Prostate gland (tissue), 2 donors: ENCODE data around the gene NCOA7. TPM values are rescaled to one million over a fixed set of nuclear protein-coding genes. Genes with fewer than 3 reads are reported as not detected.

Source experiments
- DNase-seq: peaks from one replicate; pipeline ENCODE4 v3.0.0-alpha.2; 2019; ENCODE audit warnings: low spot score
- H3K27ac ChIP-seq, 2 donors: fragments of 200-600 bp; sonication (generic); 2 replicates each; pipeline ENCODE4 v1.5.1; 2017 to 2019
- H3K27me3 ChIP-seq: fragments of 200-600 bp; sonication (generic); replicated peaks from 2 replicates; pipeline ENCODE4 v1.5.1; 2019; ENCODE audit not compliant: insufficient read depth
- H3K36me3 ChIP-seq, 2 donors: fragments of 200-600 bp; sonication (generic); 1 replicate in 1 of 2; 2 replicates in 1 of 2; pipeline versions ENCODE4 v1.5.1 to v1.8.1; 2017 to 2019
- H3K4me1 ChIP-seq: fragments of 200-600 bp; sonication (generic); replicated peaks from 2 replicates; pipeline ENCODE4 v1.5.1; 2019
- H3K4me3 ChIP-seq, 2 donors: fragments of 200-600 bp; sonication (generic); 2 replicates each; pipeline ENCODE4 v1.5.1; 2017 to 2019
- H3K9me3 ChIP-seq: fragments of 200-600 bp; sonication (generic); 2 replicates; pipeline ENCODE4 v1.5.1; 2017
- POLR2A ChIP-seq: fragments of 450-650 bp; IDR thresholded peaks from one replicate; pipeline ENCODE4 v1.6.1; 2016; ENCODE audit warnings: antibody characterized with exemption, mild to moderate bottlenecking
- POLR2AphosphoS5 ChIP-seq: sonication (generic); formaldehyde crosslinking; IDR thresholded peaks from one replicate; pipeline ENCODE4 v1.6.1; 2017; ENCODE audit warnings: antibody characterized with exemption
- WGBS: methylation state at CpG from one replicate; pipeline ENCODE4 v1.1.5; 2018; 5-methylcytosine and 5-hydroxymethylcytosine counted together
- intact Hi-C: fragments of 100-400 bp; cut with DNase I; formaldehyde crosslinking; loops from one replicate; pipeline ENCODE4 v1.14.2; 2022
- total RNA-seq, 2 donors: library from RNA; depleted of rRNA; stranded (reverse); fragments of >200 nt; gene quantifications; one replicate each; pipeline ENCODE4 v1.1.0, GENCODE V29; 2016
- TF ChIP-seq, protein P1 (sequence below), 4 experiments: fragments of 200-600 bp in 2 of 4; fragments of 450-650 bp in 2 of 4; sonication (generic) in 2 of 4; IDR thresholded peaks; 1 replicate in 3 of 4; 2 replicates in 1 of 4; pipeline ENCODE4 v1.5.1; 2016 to 2019; ENCODE audit warnings: antibody characterized with exemption in 4 of 4, mild to moderate bottlenecking in 2 of 4, moderate library complexity in 2 of 4

NCOA7 gene
- total RNA-seq, 2 donors from 2014 or later: 15.5 to 15.6 TPM

- WGBS: 77% methylated on average over 8 of the region's 8 CpGs
- no peaks in the 10 kb centered on the region for H3K36me3 ChIP-seq
- no peaks in the 10 kb centered on the region for H3K4me1 ChIP-seq
- no peaks in the 10 kb centered on the region for H3K9me3 ChIP-seq
- H3K4me3 ChIP-seq: no peak overlapping the region
- H3K27me3 ChIP-seq: no peaks in the 10 kb centered on the region
- TF ChIP-seq POLR2AphosphoS5: no peak
- TF ChIP-seq, protein P1, sequence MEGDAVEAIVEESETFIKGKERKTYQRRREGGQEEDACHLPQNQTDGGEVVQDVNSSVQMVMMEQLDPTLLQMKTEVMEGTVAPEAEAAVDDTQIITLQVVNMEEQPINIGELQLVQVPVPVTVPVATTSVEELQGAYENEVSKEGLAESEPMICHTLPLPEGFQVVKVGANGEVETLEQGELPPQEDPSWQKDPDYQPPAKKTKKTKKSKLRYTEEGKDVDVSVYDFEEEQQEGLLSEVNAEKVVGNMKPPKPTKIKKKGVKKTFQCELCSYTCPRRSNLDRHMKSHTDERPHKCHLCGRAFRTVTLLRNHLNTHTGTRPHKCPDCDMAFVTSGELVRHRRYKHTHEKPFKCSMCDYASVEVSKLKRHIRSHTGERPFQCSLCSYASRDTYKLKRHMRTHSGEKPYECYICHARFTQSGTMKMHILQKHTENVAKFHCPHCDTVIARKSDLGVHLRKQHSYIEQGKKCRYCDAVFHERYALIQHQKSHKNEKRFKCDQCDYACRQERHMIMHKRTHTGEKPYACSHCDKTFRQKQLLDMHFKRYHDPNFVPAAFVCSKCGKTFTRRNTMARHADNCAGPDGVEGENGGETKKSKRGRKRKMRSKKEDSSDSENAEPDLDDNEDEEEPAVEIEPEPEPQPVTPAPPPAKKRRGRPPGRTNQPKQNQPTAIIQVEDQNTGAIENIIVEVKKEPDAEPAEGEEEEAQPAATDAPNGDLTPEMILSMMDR (IDR thresholded peaks at IDR 0.05): no peak
- TF ChIP-seq POLR2A: no peak
- H3K27ac ChIP-seq: no peak overlapping the region
- no peak for DNase-seq
- intact Hi-C loops: no loop called here
Measured at GRCh38 chr6:125922322-125922860, 131.6 kb downstream of the NCOA7 start.

GRCh38 chr6:125923366-125923877, 132.7 kb downstream of the NCOA7 start:
- no peak for TF ChIP-seq POLR2A
- TF ChIP-seq, protein P1 (IDR thresholded peaks at IDR 0.05): no peak
- no peak for TF ChIP-seq POLR2AphosphoS5
- intact Hi-C loops: no loop called here
- DNase-seq: no peak
- Histone ChIP-seq H3K27ac (no peak overlapping the region), H3K4me3 (no peak overlapping the region), H3K27me3 (no peaks in the 10 kb centered on the region), H3K4me1 (no peaks in the 10 kb centered on the region), H3K9me3 (no peaks in the 10 kb centered on the region), H3K36me3 (no peaks in the 10 kb centered on the region)
- WGBS: 62% methylated on average over 4 of the region's 4 CpGs

DNA sequence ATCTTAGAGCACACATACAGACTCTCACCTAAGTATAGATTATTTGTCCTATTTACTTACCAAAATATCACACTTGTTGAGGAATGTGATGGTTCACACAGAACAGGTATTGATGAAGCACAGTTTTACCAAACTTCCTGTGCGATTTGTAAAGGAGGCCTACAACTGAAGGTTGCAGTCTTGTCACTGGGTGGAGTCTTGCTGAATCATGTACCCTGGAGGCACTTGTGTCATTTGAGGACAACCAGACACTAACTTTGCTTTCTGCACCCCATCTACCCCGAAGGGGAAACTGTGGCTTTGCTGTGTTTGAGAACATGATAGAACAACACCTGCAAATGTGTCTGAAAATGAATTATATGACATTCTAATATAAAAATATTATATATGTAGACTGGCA, 133.4 kb downstream of the NCOA7 start:
- WGBS: 72% methylated on average over 2 of the region's 2 CpGs
- H3K36me3 ChIP-seq: no peaks in the 10 kb centered on the region
- TF ChIP-seq POLR2A (no peak), POLR2AphosphoS5 (no peak)
- TF ChIP-seq, protein P1 (IDR thresholded peaks at IDR 0.05): no peak
- intact Hi-C loops: no loop called here
- H3K27me3 ChIP-seq: no peaks in the 10 kb centered on the region
- no peaks in the 10 kb centered on the region for H3K4me1 ChIP-seq
- no peaks in the 10 kb centered on the region for H3K9me3 ChIP-seq
- H3K4me3 ChIP-seq: no peak overlapping the region
- no peak overlapping the region for H3K27ac ChIP-seq
- no peak for DNase-seq

DNA sequence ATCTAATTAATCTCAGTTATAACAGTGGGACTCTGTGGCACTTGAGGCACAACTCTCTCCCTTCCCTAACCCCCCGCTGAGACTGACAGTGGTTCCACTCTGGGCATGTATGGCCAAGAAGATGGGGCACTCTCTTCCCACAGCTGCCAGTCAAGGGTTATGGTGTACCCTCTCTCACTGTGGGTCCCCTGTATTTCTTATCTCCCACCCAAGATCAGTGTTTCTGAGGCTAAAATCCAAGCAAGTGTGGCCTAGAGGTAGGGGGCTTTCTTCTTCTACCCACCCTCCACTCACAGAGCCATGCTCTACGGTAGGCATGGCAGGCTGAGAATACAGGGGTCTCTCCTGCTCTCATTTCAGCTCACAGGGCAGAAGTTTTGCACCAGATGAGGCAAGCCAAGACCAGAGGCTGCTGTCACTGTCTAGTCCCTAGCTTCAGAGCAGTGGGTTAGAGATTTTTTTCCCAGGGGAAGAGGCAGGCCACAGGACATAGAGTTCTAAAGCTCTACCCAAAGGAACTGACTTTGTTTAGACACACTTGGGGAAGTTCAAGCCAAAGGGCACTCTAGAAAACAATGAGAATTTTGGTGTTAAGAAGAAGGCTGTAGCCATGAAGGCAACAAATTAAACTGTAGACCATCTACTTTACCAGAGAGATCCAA, 134.1 kb downstream of the NCOA7 start:
- intact Hi-C loops: no loop called here
- H3K36me3 ChIP-seq: no peaks in the 10 kb centered on the region

More for the DNA sequence above, 134.1 kb downstream of the NCOA7 start:
- Histone ChIP-seq H3K4me1 (no peaks in the 10 kb centered on the region), H3K27ac (no peak overlapping the region), H3K9me3 (no peaks in the 10 kb centered on the region), H3K4me3 (no peak overlapping the region), H3K27me3 (no peaks in the 10 kb centered on the region)
- 95% methylated on average over 2 of the region's 2 CpGs for WGBS
- no peak for DNase-seq
- TF ChIP-seq, protein P1 (IDR thresholded peaks at IDR 0.05): no peak
